ENCODE results near the gene IKBKE.

DNA sequence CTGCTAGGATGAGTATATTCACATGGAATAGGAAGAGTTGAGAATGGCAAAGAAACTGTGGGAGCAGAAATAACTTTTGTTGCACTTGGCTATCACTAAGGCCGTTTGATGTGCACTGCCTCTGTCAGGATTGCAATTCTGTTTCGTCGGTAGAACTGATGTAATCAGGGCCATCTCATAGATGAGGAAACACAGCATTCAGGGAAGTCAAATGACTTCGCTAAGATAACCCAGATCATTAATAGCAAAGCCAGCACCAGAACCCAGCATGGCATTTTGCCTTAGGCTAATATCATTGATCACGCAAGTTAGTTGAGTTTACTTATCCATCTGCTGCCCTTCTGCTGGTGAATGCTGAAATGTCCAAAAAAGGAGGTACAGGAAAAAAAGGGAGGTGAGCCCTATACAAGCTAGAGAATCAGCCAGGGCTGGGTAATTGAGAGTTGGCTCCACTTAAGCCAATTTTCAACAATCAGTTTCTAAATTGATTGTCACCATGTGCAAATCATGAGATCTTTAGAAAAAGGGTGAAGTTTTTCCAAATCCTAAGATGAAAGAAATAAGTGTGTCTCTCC is 44.6 kb downstream of the IKBKE start:
- no peak for TF ChIP-seq CTCF (IDR thresholded peaks at IDR 0.05)
- no peak for TF ChIP-seq SIN3A (IDR thresholded peaks at IDR 0.05; ENCODE audit: borderline replicate concordance, insufficient read depth, low read depth, low read length)
- TF ChIP-seq TCF7L2 (IDR thresholded peaks at IDR 0.05; ENCODE audit: low read depth, low read length), result no peak
